Endothelial cell of umbilical vein (primary cell): ENCODE data around the gene ACSS1. TPM values are rescaled to one million over a fixed set of nuclear protein-coding genes. Genes with fewer than 3 reads are reported as not detected.

ENCODE experiments used
- BruUV-seq: library from RNA; stranded (reverse); fragments of 400-500 nt; replicated peaks from 2 replicates; lab custom pipeline; 2021; lab: Mats Ljungman, UMichigan
- CTCF ChIA-PET: fragments of 300-600, 350-600 bp; sonication (Branson Sonifier 250); formaldehyde crosslinking; loops from one replicate; lab custom pipeline; 2021; ENCODE audit warnings: antibody characterized with exemption, inconsistent platforms; lab: Charles Lee
- POLR2A ChIA-PET: fragments of 300-600, 350-600 bp; sonication (Branson Sonifier 250); formaldehyde crosslinking; loops from one replicate; lab custom pipeline; 2021; ENCODE audit warnings: antibody characterized with exemption, inconsistent platforms; lab: Charles Lee
- DNase-seq: peaks from one replicate; pipeline ENCODE4 v3.0.0-alpha.2; 2011; ENCODE audit warnings: low read depth, low spot score
- FAIRE-seq: peaks from 2 replicates; lab custom pipeline; 2011; peaks lifted over from hg19 to GRCh38; lab: Jason Lieb, UNC
- H2AFZ ChIP-seq: 2 replicates; pipeline ENCODE4 v1.6.0; 2012; ENCODE audit warnings: low read depth, low read length, control low read depth, inconsistent platforms
- H3K27ac ChIP-seq: 2 replicates; pipeline ENCODE4 v1.5.1; 2011; ENCODE audit warnings: low read depth, mild to moderate bottlenecking, control low read depth, low read length, moderate library complexity; ENCODE audit not compliant: insufficient read depth
- H3K27me3 ChIP-seq, 2 experiments: 2 replicates each; pipeline versions ENCODE4 v1.6.0 to v1.6.1; 2011; ENCODE audit warnings: low read length in 2 of 2, mixed read lengths in 1 of 2; ENCODE audit not compliant: control insufficient read depth in 2 of 2, insufficient read depth in 2 of 2
- H3K36me3 ChIP-seq, 2 experiments: 2 replicates in 1 of 2; 3 replicates in 1 of 2; pipeline ENCODE4 v1.5.1; 2011; ENCODE audit warnings: low read length in 2 of 2, mild to moderate bottlenecking in 1 of 2, moderate library complexity in 1 of 2; ENCODE audit not compliant: control insufficient read depth in 2 of 2, insufficient read depth in 2 of 2; ENCODE audit errors: extremely low read depth in 1 of 2
- H3K4me1 ChIP-seq: 3 replicates; pipeline ENCODE4 v1.5.1; 2011; ENCODE audit warnings: mild to moderate bottlenecking, low read length; ENCODE audit not compliant: control insufficient read depth, insufficient read depth; ENCODE audit errors: extremely low read depth
- H3K4me2 ChIP-seq: 2 replicates; pipeline ENCODE4 v1.6.1; 2011; ENCODE audit warnings: low read length, control low read depth, mixed read lengths; ENCODE audit not compliant: insufficient read depth
- H3K4me3 ChIP-seq, 3 experiments: fragments of 200-600 bp in 1 of 3; sonication (generic), shearing (Covaris generic) in 1 of 3; replicated peaks in 1 of 3; 2 replicates each; pipeline ENCODE4 v1.5.1; 2011 to 2016; ENCODE audit warnings: control low read depth in 3 of 3, low read length in 3 of 3, mild to moderate bottlenecking in 2 of 3, inconsistent platforms in 1 of 3, low read depth in 1 of 3, moderate library complexity in 1 of 3; ENCODE audit not compliant: insufficient read depth in 1 of 3
- H3K79me2 ChIP-seq: 2 replicates; pipeline ENCODE4 v1.6.0; 2012; ENCODE audit warnings: low read length, inconsistent platforms; ENCODE audit not compliant: control insufficient read depth, insufficient read depth
- H3K9ac ChIP-seq: replicated peaks from 2 replicates; pipeline ENCODE3; 2011; ENCODE audit warnings: low read length, control low read depth; ENCODE audit not compliant: insufficient read depth; ENCODE audit errors: extremely low read depth
- H3K9me1 ChIP-seq: replicated peaks from 3 replicates; pipeline ENCODE4 v1.6.0; 2011; ENCODE audit warnings: mild to moderate bottlenecking, low read length; ENCODE audit not compliant: control insufficient read depth, insufficient read depth; ENCODE audit errors: extremely low read depth
- H3K9me3 ChIP-seq: replicated peaks from 2 replicates; pipeline ENCODE4 v1.5.1; 2012; ENCODE audit warnings: low read length, inconsistent platforms; ENCODE audit not compliant: control insufficient read depth, insufficient read depth
- H4K20me1 ChIP-seq: replicated peaks from 2 replicates; pipeline ENCODE3; 2011; ENCODE audit warnings: mild to moderate bottlenecking, low read length; ENCODE audit not compliant: control insufficient read depth, insufficient read depth; ENCODE audit errors: extremely low read depth
- EZH2 ChIP-seq: IDR thresholded peaks from 2 replicates; pipeline ENCODE4 v1.6.1; 2012; ENCODE audit warnings: borderline replicate concordance, low read depth, mild to moderate bottlenecking, moderate library complexity, low read length, inconsistent platforms; ENCODE audit not compliant: severe bottlenecking
- FOS ChIP-seq: IDR thresholded peaks from 2 replicates; pipeline ENCODE4 v1.6.1; 2011; ENCODE audit warnings: mild to moderate bottlenecking, low read length, moderate library complexity, borderline replicate concordance; ENCODE audit not compliant: insufficient read depth
- GATA2 ChIP-seq: IDR thresholded peaks from 2 replicates; pipeline ENCODE4 v1.7.0; 2011; ENCODE audit warnings: low read depth, mild to moderate bottlenecking, moderate library complexity, mixed read lengths, low read length; ENCODE audit not compliant: insufficient read length, insufficient read depth
- JUN ChIP-seq: IDR thresholded peaks from 2 replicates; pipeline ENCODE4 v1.6.1; 2011; ENCODE audit warnings: borderline replicate concordance, low read depth; ENCODE audit not compliant: insufficient read length, insufficient read depth
- MAX ChIP-seq: IDR thresholded peaks from 2 replicates; pipeline ENCODE4 v1.6.1; 2011; ENCODE audit not compliant: insufficient read depth, insufficient read length
- MYC ChIP-seq: IDR thresholded peaks from one replicate; pipeline ENCODE4 v1.6.1; 2011; ENCODE audit warnings: mild to moderate bottlenecking, low read depth, low read length
- POLR2A ChIP-seq: IDR thresholded peaks from 2 replicates; pipeline ENCODE4 v1.6.1; 2012; ENCODE audit warnings: low read depth, mild to moderate bottlenecking, control low read depth, low read length
- POLR2AphosphoS5 ChIP-seq: IDR thresholded peaks from 2 replicates; pipeline ENCODE4 v1.6.1; 2012; ENCODE audit warnings: low read depth, mild to moderate bottlenecking, control low read depth, low read length, moderate library complexity; ENCODE audit not compliant: insufficient read depth
- dilution Hi-C: fragments of 300-500 bp; cut with MboI; formaldehyde crosslinking; loops from one replicate; pipeline ENCODE4 v1.15.0; 2019; ENCODE audit warnings: low sequenced_read_pairs; ENCODE audit not compliant: extremely low pct_ligation_motif_present
- intact Hi-C: fragments of 100-400 bp; cut with micrococcal nuclease; formaldehyde crosslinking; loops from one replicate; pipeline ENCODE4 v1.10.0; 2022
- polyA plus RNA-seq, 4 experiments: library from polyadenylated mRNA; depleted of rRNA in 3 of 4; stranded (reverse) in 3 of 4; unstranded in 1 of 4; fragments of >200 nt; gene quantifications; 2 replicates each; pipeline versions ENCODE4 v1.2.1 to v1.2.3, GENCODE V29; 2011 to 2012; ENCODE audit warnings: missing spikeins in 1 of 4
- total RNA-seq: library from RNA; stranded (reverse); gene quantifications from 2 replicates; pipeline ENCODE4 v1.2.3, GENCODE V29; 2021
- TF ChIP-seq, protein P1 (sequence below), 2 donors: IDR thresholded peaks; 1 replicate in 1 of 2; 2 replicates in 1 of 2; pipeline ENCODE4 v1.5.1; 2011; ENCODE audit warnings: low read length in 2 of 2, mild to moderate bottlenecking in 2 of 2, moderate library complexity in 2 of 2, control low read depth in 1 of 2, inconsistent platforms in 1 of 2, low read depth in 1 of 2; ENCODE audit not compliant: insufficient read depth in 1 of 2; ENCODE audit errors: extremely low read depth in 1 of 2

ACSS1 gene
- total and polyA plus RNA-seq, 2 donors (not counting 3 experiments of a cell fraction or from before 2014, with no cell fraction given): 6.2 to 17.9 TPM

DNA sequence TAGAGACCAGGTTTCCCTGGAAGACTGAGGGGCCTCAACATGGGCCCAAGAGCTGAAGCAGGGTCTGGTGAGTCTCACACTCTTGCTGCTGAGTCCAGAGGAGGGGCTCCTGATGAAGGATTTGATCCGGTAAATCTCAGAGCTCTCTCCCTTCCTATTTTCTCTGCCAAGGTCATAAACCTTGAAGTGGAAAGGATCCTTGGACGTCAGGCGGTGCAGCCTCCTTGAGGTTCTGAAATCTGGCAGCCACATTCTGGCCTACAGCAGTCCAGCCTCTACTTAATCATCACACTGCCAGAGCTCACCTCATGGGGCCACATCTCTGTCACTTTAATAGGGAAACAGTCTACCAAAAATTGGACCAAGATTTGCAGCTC lies 24.0 kb downstream of the ACSS1 start:
- Histone ChIP-seq H3K9me3 (no peaks in the 10 kb centered on the region), H3K36me3 (no peaks in the 10 kb centered on the region), H3K4me3 (no peak overlapping the region), H2AFZ (no peak overlapping the region), H3K27ac (no peak overlapping the region), H3K79me2 (no peaks in the 10 kb centered on the region), H3K4me1 (peaks cover 12% of the 10 kb centered on the region), H3K9ac (no peak overlapping the region), H4K20me1 (no peaks in the 10 kb centered on the region), H3K4me2 (no peak overlapping the region), H3K27me3 (no peaks in the 10 kb centered on the region), H3K9me1 (no peaks in the 10 kb centered on the region)
- DNase-seq (no peak), FAIRE-seq (no peak)
- no peak for TF ChIP-seq EZH2
- no peak for TF ChIP-seq FOS
- no peak for TF ChIP-seq POLR2AphosphoS5
- ChIA-PET CTCF (interaction anchor here (0.6 to 1.8 kb wide), 5 partner anchors 22 to 365 kb away, joined by 3 to 4 read pairs (median 3); no protein-coding TSS in a partner anchor), POLR2A (no interaction called here)
- intact Hi-C loops: no loop called here
- BruUV-seq: no TSS peak
- dilution Hi-C loops: no loop called here

- no peak overlapping the region for H3K27ac ChIP-seq
- peaks cover 12% of the 10 kb centered on the region for H3K4me1 ChIP-seq
- TF ChIP-seq MAX (no peak), JUN (no peak), POLR2AphosphoS5 (no peak), EZH2 (no peak), POLR2A (no peak), GATA2 (no peak), MYC (no peak), FOS (no peak)
- TF ChIP-seq, protein P1, sequence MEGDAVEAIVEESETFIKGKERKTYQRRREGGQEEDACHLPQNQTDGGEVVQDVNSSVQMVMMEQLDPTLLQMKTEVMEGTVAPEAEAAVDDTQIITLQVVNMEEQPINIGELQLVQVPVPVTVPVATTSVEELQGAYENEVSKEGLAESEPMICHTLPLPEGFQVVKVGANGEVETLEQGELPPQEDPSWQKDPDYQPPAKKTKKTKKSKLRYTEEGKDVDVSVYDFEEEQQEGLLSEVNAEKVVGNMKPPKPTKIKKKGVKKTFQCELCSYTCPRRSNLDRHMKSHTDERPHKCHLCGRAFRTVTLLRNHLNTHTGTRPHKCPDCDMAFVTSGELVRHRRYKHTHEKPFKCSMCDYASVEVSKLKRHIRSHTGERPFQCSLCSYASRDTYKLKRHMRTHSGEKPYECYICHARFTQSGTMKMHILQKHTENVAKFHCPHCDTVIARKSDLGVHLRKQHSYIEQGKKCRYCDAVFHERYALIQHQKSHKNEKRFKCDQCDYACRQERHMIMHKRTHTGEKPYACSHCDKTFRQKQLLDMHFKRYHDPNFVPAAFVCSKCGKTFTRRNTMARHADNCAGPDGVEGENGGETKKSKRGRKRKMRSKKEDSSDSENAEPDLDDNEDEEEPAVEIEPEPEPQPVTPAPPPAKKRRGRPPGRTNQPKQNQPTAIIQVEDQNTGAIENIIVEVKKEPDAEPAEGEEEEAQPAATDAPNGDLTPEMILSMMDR (IDR thresholded peaks at IDR 0.05; ENCODE audit: extremely low read depth in 1 of 2, insufficient read depth in 1 of 2, low read depth in 1 of 2, low read length in 2 of 2): no peak
- H3K9me3 ChIP-seq: no peaks in the 10 kb centered on the region
- no peak overlapping the region for H3K4me2 ChIP-seq
- ChIA-PET POLR2A (no interaction called here), CTCF (interaction anchor here (0.6 to 1.8 kb wide), 5 partner anchors 22 to 366 kb away, joined by 3 to 4 read pairs (median 3); no protein-coding TSS in a partner anchor)
- H3K9ac ChIP-seq: no peak overlapping the region
- peak; percentile 21 for DNase-seq
- FAIRE-seq: no peak
- intact Hi-C loops (no loop called here), dilution Hi-C loops (no loop called here)
- H2AFZ ChIP-seq: no peak overlapping the region
- no peaks in the 10 kb centered on the region for H3K9me1 ChIP-seq
- BruUV-seq: no TSS peak
- H3K27me3 ChIP-seq: no peaks in the 10 kb centered on the region
- no peaks in the 10 kb centered on the region for H4K20me1 ChIP-seq
- H3K36me3 ChIP-seq: no peaks in the 10 kb centered on the region
- H3K79me2 ChIP-seq: no peaks in the 10 kb centered on the region
- H3K4me3 ChIP-seq: no peak overlapping the region
These were observed 24.5 kb downstream of the ACSS1 start for GRCh38 chr20:25033265-25033923.
